H1 (cell line): ENCODE data around the gene MAP4K1. TPM values are rescaled to one million over a fixed set of nuclear protein-coding genes. Genes with fewer than 3 reads are reported as not detected.

Experiments
- CTCF ChIA-PET: fragments of 300-600 bp; sonication (Branson Sonifier 250); formaldehyde crosslinking; loops from one replicate; lab custom pipeline; 2021; ENCODE audit not compliant: partially characterized antibody; lab: Charles Lee
- POLR2A ChIA-PET: fragments of 300-600 bp; sonication (Branson Sonifier 250); formaldehyde crosslinking; loops from one replicate; lab custom pipeline; 2021; ENCODE audit warnings: inconsistent platforms; ENCODE audit not compliant: partially characterized antibody; lab: Charles Lee
- DNase-seq, 2 experiments: peaks; one replicate each; pipeline versions ENCODE4 v3.0.0 to v3.0.0-alpha.2; 2010 to 2022; ENCODE audit warnings: low spot score in 2 of 2, low read depth in 1 of 2, mixed read lengths in 1 of 2
- FAIRE-seq: peaks from 2 replicates; lab custom pipeline; 2011; peaks lifted over from hg19 to GRCh38; lab: Jason Lieb, UNC
- H2AFZ ChIP-seq: 2 replicates; pipeline ENCODE4 v1.8.1; 2012; ENCODE audit warnings: low read length, inconsistent platforms
- H2AK5ac ChIP-seq: 2 replicates; pipeline ENCODE4 v1.6.1; 2013; ENCODE audit warnings: low read depth, low read length
- H2BK120ac ChIP-seq: replicated peaks from 2 replicates; pipeline ENCODE3; 2013; ENCODE audit warnings: low read depth, low read length, inconsistent platforms
- H2BK12ac ChIP-seq: 2 replicates; pipeline ENCODE4 v1.6.1; 2013; ENCODE audit warnings: low read depth, low read length
- H2BK15ac ChIP-seq: 2 replicates; pipeline ENCODE4 v1.6.1; 2013; ENCODE audit warnings: low read length
- H2BK20ac ChIP-seq: 2 replicates; pipeline ENCODE4 v1.6.1; 2013; ENCODE audit warnings: low read length
- H2BK5ac ChIP-seq: 2 replicates; pipeline ENCODE4 v1.6.1; 2013; ENCODE audit warnings: low read depth, low read length
- H3K14ac ChIP-seq: 2 replicates; pipeline ENCODE4 v1.6.1; 2013; ENCODE audit warnings: inconsistent platforms; ENCODE audit not compliant: insufficient read length
- H3K18ac ChIP-seq: 2 replicates; pipeline ENCODE4 v1.6.1; 2013; ENCODE audit warnings: low read length; ENCODE audit errors: extremely low read depth
- H3K23ac ChIP-seq: 2 replicates; pipeline ENCODE4 v1.6.1; 2013; ENCODE audit warnings: inconsistent platforms; ENCODE audit not compliant: insufficient read length
- H3K23me2 ChIP-seq: 2 replicates; pipeline ENCODE4 v1.6.1; 2013; ENCODE audit warnings: low read depth, low read length
- H3K27ac ChIP-seq: 2 replicates; pipeline ENCODE4 v1.6.1; 2011; ENCODE audit warnings: low read depth, low read length, inconsistent platforms
- H3K27me3 ChIP-seq, 4 experiments: replicated peaks in 1 of 4; 1 replicate in 1 of 4; 2 replicates in 3 of 4; pipeline versions ENCODE4 v1.6.1 to v1.8.1; 2011 to 2013; ENCODE audit warnings: low read length in 3 of 4, mild to moderate bottlenecking in 3 of 4, inconsistent platforms in 2 of 4, mixed read lengths in 2 of 4, moderate library complexity in 1 of 4; ENCODE audit not compliant: control insufficient read depth in 3 of 4, insufficient read depth in 3 of 4; ENCODE audit errors: extremely low read depth in 1 of 4
- H3K36me3 ChIP-seq, 4 experiments: 2 replicates each; pipeline versions ENCODE4 v1.6.1 to v1.8.1; 2011 to 2013; ENCODE audit warnings: mild to moderate bottlenecking in 4 of 4, low read length in 3 of 4, moderate library complexity in 2 of 4, control low read depth in 1 of 4, inconsistent platforms in 1 of 4; ENCODE audit not compliant: insufficient read depth in 4 of 4, control insufficient read depth in 2 of 4
- H3K4ac ChIP-seq: replicated peaks from 2 replicates; pipeline ENCODE3; 2013; ENCODE audit warnings: low read length, low read depth, mixed read lengths, inconsistent platforms; ENCODE audit not compliant: insufficient read length
- H3K4me1 ChIP-seq, 4 experiments: replicated peaks in 1 of 4; 1 replicate in 1 of 4; 2 replicates in 3 of 4; pipeline versions ENCODE4 v1.6.1 to v1.8.1; 2011 to 2013; ENCODE audit warnings: low read length in 3 of 4, inconsistent platforms in 2 of 4, mixed read lengths in 1 of 4; ENCODE audit not compliant: insufficient read depth in 4 of 4, control insufficient read depth in 3 of 4
- H3K4me2 ChIP-seq, 2 experiments: 2 replicates each; pipeline versions ENCODE4 v1.6.1 to v1.8.1; 2011 to 2013; ENCODE audit warnings: low read depth in 2 of 2, low read length in 2 of 2, control low read depth in 1 of 2, inconsistent platforms in 1 of 2, mild to moderate bottlenecking in 1 of 2; ENCODE audit not compliant: insufficient read depth in 1 of 2
- H3K4me3 ChIP-seq, 4 experiments: fragments of 200-600, 300-600 bp in 1 of 4; sonication (generic), shearing (Covaris generic), sonication (Bioruptor Twin) in 1 of 4; 2 replicates each; pipeline versions ENCODE4 v1.5.1 to v1.8.1; 2011 to 2016; ENCODE audit warnings: low read length in 4 of 4, low read depth in 3 of 4, control low read depth in 2 of 4, inconsistent platforms in 2 of 4, mild to moderate bottlenecking in 2 of 4, mixed read lengths in 1 of 4, moderate library complexity in 1 of 4; ENCODE audit not compliant: insufficient read depth in 2 of 4; ENCODE audit errors: extremely low read depth in 1 of 4
- H3K56ac ChIP-seq: replicated peaks from 2 replicates; pipeline ENCODE3; 2013; ENCODE audit warnings: low read depth, mild to moderate bottlenecking, mixed read lengths, low read length, inconsistent platforms; ENCODE audit not compliant: insufficient read length
- H3K79me1 ChIP-seq: 2 replicates; pipeline ENCODE4 v1.6.1; 2013; ENCODE audit warnings: low read depth, low read length, control low read depth
- H3K79me2 ChIP-seq, 2 experiments: 2 replicates each; pipeline versions ENCODE4 v1.6.1 to v1.8.1; 2012 to 2013; ENCODE audit warnings: low read length in 2 of 2, mild to moderate bottlenecking in 2 of 2, inconsistent platforms in 1 of 2; ENCODE audit not compliant: insufficient read depth in 2 of 2, control insufficient read depth in 1 of 2
- H3K9ac ChIP-seq, 4 experiments: replicated peaks in 1 of 4; 1 replicate in 1 of 4; 2 replicates in 3 of 4; pipeline versions ENCODE4 v1.6.1 to v1.8.1; 2011 to 2013; ENCODE audit warnings: low read depth in 3 of 4, low read length in 3 of 4, control low read depth in 2 of 4, mild to moderate bottlenecking in 2 of 4, moderate library complexity in 2 of 4, inconsistent platforms in 1 of 4; ENCODE audit errors: extremely low read depth in 1 of 4
- H3K9me3 ChIP-seq, 2 experiments: 2 replicates each; pipeline versions ENCODE4 v1.6.1 to v1.8.1; 2012 to 2013; ENCODE audit warnings: mild to moderate bottlenecking in 2 of 2, moderate library complexity in 2 of 2, control low read depth in 1 of 2, inconsistent platforms in 1 of 2, low read depth in 1 of 2, low read length in 1 of 2, mixed read lengths in 1 of 2; ENCODE audit not compliant: insufficient read depth in 2 of 2
- H4K20me1 ChIP-seq, 2 experiments: replicated peaks in 1 of 2; 2 replicates each; pipeline versions ENCODE3 to v1.8.1; 2011 to 2013; ENCODE audit warnings: inconsistent platforms in 2 of 2, low read length in 2 of 2, mild to moderate bottlenecking in 1 of 2; ENCODE audit not compliant: insufficient read depth in 2 of 2, control insufficient read depth in 1 of 2
- H4K5ac ChIP-seq: 2 replicates; pipeline ENCODE4 v1.6.1; 2013; ENCODE audit warnings: low read length, low read depth, mixed read lengths, inconsistent platforms; ENCODE audit not compliant: insufficient read length
- H4K8ac ChIP-seq: 2 replicates; pipeline ENCODE4 v1.8.0; 2013; ENCODE audit warnings: mild to moderate bottlenecking, moderate library complexity, low read length, inconsistent platforms; ENCODE audit not compliant: insufficient read depth; ENCODE audit errors: extremely low read depth
- H4K91ac ChIP-seq: replicated peaks from 2 replicates; pipeline ENCODE3; 2013; ENCODE audit warnings: low read length, mixed read lengths, inconsistent platforms; ENCODE audit not compliant: insufficient read length
- ATF3 ChIP-seq: IDR thresholded peaks from 2 replicates; pipeline ENCODE4 v1.6.1; 2011; ENCODE audit warnings: low read depth, mild to moderate bottlenecking, low read length; ENCODE audit not compliant: insufficient read depth
- EGR1 ChIP-seq: IDR thresholded peaks from 2 replicates; pipeline ENCODE4 v1.6.1; 2011; ENCODE audit warnings: low read depth, low read length, borderline replicate concordance
- EZH2 ChIP-seq: fragments of 200-600 bp; sonication (generic); IDR thresholded peaks from 2 replicates; pipeline ENCODE4 v1.7.1; 2012; ENCODE audit warnings: low read depth, mild to moderate bottlenecking, moderate library complexity, low read length, inconsistent platforms; ENCODE audit not compliant: severe bottlenecking
- GABPA ChIP-seq: IDR thresholded peaks from 2 replicates; pipeline ENCODE4 v1.6.1; 2011; ENCODE audit warnings: mild to moderate bottlenecking, low read length, moderate library complexity, borderline replicate concordance; ENCODE audit not compliant: insufficient read depth
- HDAC2 ChIP-seq, 2 experiments: fragments of 300-600 bp in 1 of 2; sonication (generic) in 1 of 2; IDR thresholded peaks; 2 replicates each; pipeline ENCODE4 v1.6.1; 2011 to 2012; ENCODE audit warnings: low read depth in 2 of 2, low read length in 2 of 2, mild to moderate bottlenecking in 2 of 2, moderate library complexity in 2 of 2, borderline replicate concordance in 1 of 2, inconsistent platforms in 1 of 2
- HDAC6 ChIP-seq: IDR thresholded peaks from one replicate; pipeline ENCODE4 v1.7.1; 2012; ENCODE audit warnings: low read depth, mild to moderate bottlenecking, inconsistent platforms, low read length, moderate library complexity
- KDM5A ChIP-seq: fragments of 200-600 bp; IDR thresholded peaks from 2 replicates; pipeline ENCODE4 v1.7.1; 2012; ENCODE audit warnings: mild to moderate bottlenecking, low read length, inconsistent platforms, mixed read lengths
- MAFK ChIP-seq: IDR thresholded peaks from 2 replicates; pipeline ENCODE4 v1.6.1; 2012; ENCODE audit warnings: low read depth, mild to moderate bottlenecking, improper control_type of control experiment, low read length
- SIX5 ChIP-seq: IDR thresholded peaks from 2 replicates; pipeline ENCODE4 v1.6.1; 2011; ENCODE audit warnings: mild to moderate bottlenecking, low read depth, low read length
- SP1 ChIP-seq: IDR thresholded peaks from 2 replicates; pipeline ENCODE4 v1.6.1; 2011; ENCODE audit warnings: low read depth, low read length
- TAF7 ChIP-seq: optimal IDR thresholded peaks from 2 replicates; pipeline ENCODE3; 2011; ENCODE audit warnings: low read depth, mild to moderate bottlenecking, inconsistent platforms, low read length, moderate library complexity, borderline replicate concordance
- TEAD4 ChIP-seq: IDR thresholded peaks from 2 replicates; pipeline ENCODE4 v1.6.1; 2012; ENCODE audit warnings: low read depth, low read length, inconsistent platforms, mixed read lengths
- WGBS, 2 experiments: shearing (Covaris generic) in 1 of 2; methylation state at CpG; one replicate each; pipeline versions ENCODE4 v1.1.6 to v1.1.7; 2013 to 2015; ENCODE audit warnings: low lambda C conversion rate in 2 of 2, mixed read lengths in 2 of 2, inconsistent platforms in 1 of 2, low coverage in 1 of 2, missing lambda C conversion rate in 1 of 2; ENCODE audit not compliant: insufficient replicate concordance in 2 of 2, insufficient coverage in 1 of 2, insufficient read length in 1 of 2; ENCODE audit errors: extremely low coverage in 1 of 2, missing lambda C conversion rate in 1 of 2; 5-methylcytosine and 5-hydroxymethylcytosine counted together
- polyA plus RNA-seq, 7 experiments: library from polyadenylated mRNA; depleted of rRNA in 3 of 7; stranded (reverse) in 5 of 7; unstranded in 2 of 7; fragments of >200 nt in 5 of 7; fragments of 200-250 nt in 2 of 7; gene quantifications; 1 replicate in 5 of 7; 2 replicates in 1 of 7; 4 replicates in 1 of 7; pipeline versions ENCODE4 v1.2.1 to v1.2.3, GENCODE V29; 2011 to 2013; ENCODE audit warnings: missing spikeins in 2 of 7, mixed read lengths in 2 of 7
- total RNA-seq: library from RNA; stranded (reverse); fragmentation: NEBNext Ultra II Directional; extraction: Animal tissue kit (Norgen Biotek cat#: 25700); gene quantifications from 2 replicates; pipeline ENCODE4 v1.2.1, GENCODE V29; 2021

The MAP4K1 gene
- total and polyA plus RNA-seq, 2 of the 8 experiments (the other 6 are each of a cell fraction or from before 2014, with no cell fraction given), result 9.0 to 10.4 TPM

GRCh38 chr19:38638461-38638860 is 20.7 kb upstream of the MAP4K1 start:
- Histone ChIP-seq H2AFZ (no peak overlapping the region), H2BK120ac (no peak overlapping the region), H4K8ac (no peak overlapping the region; the same call in 1 of the 2 replicates), H3K9ac (no peak overlapping the region), H3K27ac (no peak overlapping the region), H3K23me2 (no peaks in the 10 kb centered on the region), H2BK5ac (no peak overlapping the region; the same call in 1 of the 2 replicates), H2BK12ac (no peak overlapping the region), H3K79me2 (no peaks in the 10 kb centered on the region), H4K5ac (no peak overlapping the region), H3K56ac (no peak overlapping the region), H2BK15ac (no peak overlapping the region), H3K23ac (no peak overlapping the region), H4K20me1 (no peaks in the 10 kb centered on the region), H3K4ac (no peak overlapping the region), H3K4me3 (no peak overlapping the region), H3K4me2 (no peak overlapping the region), H2AK5ac (no peak overlapping the region), H3K14ac (no peak overlapping the region), H3K4me1 (no peaks in the 10 kb centered on the region; a peak in 2 of 7 replicates), H3K18ac (no peak overlapping the region), H4K91ac (no peak overlapping the region), H3K36me3 (peaks cover 0 to 12% (median 3%) of the 10 kb centered on the region in 4 experiments; a peak in 5 of 8 replicates), H3K27me3 (no peaks in the 10 kb centered on the region), H2BK20ac (no peak overlapping the region), H3K79me1 (no peaks in the 10 kb centered on the region), H3K9me3 (no peaks in the 10 kb centered on the region)
- ChIA-PET CTCF (interaction anchor here (0.7 to 6.3 kb wide), 15 partner anchors 8 to 285 kb away, joined by 3 to 62 read pairs (median 4); partner anchors contain the start of gene ACTN4), POLR2A (interaction anchor here (0.7 to 17.9 kb wide), 11 partner anchors 10 to 106 kb away, joined by 3 to 374 read pairs (median 4); partner anchors contain the start of genes ACTN4 and CAPN12)
- DNase-seq (no peak), FAIRE-seq (no peak)
- 97% methylated on average over 3 of the region's 3 CpGs; no CpG with 5 or more reads in 1 of the 2 experiments for WGBS, 2 experiments
- TF ChIP-seq EGR1 (no peak), SIX5 (no peak), HDAC6 (no peak), TEAD4 (no peak), MAFK (no peak), TAF7 (no peak), GABPA (no peak), ATF3 (no peak), EZH2 (no peak), HDAC2 (IDR thresholded peaks at IDR 0.05; ENCODE audit: borderline replicate concordance in 1 of 2, low read depth in 2 of 2, low read length in 2 of 2) (no peak), SP1 (no peak), KDM5A (no peak)
